Measurements from ENCODE around the gene PPARGC1A.

PPARGC1A gene

GRCh38 chr4:23875317-23875716, 14.5 kb downstream of the PPARGC1A start:
- Histone ChIP-seq H3K27me3 (ENCODE audit: control insufficient read depth, insufficient read depth, low read length) (no peaks in the 10 kb centered on the region), H3K4me1 (ENCODE audit: control insufficient read depth, insufficient read depth, low read length) (peaks cover 25% of the 10 kb centered on the region), H3K4me3 (ENCODE audit: low read length) (no peak overlapping the region)

GRCh38 chr4:23874536-23874901, 15.3 kb downstream of the PPARGC1A start:
- H3K4me3 ChIP-seq (ENCODE audit: low read length): no peak overlapping the region
- H3K9me3 ChIP-seq (ENCODE audit: control insufficient read depth, low read length): no peaks in the 10 kb centered on the region
- H3K36me3 ChIP-seq (ENCODE audit: control insufficient read depth, insufficient read depth, low read length): no peaks in the 10 kb centered on the region
- H3K27me3 ChIP-seq (ENCODE audit: control insufficient read depth, insufficient read depth, low read length): no peaks in the 10 kb centered on the region
- H3K9ac ChIP-seq (ENCODE audit: low read length): no peak overlapping the region
- H3K4me1 ChIP-seq (ENCODE audit: control insufficient read depth, insufficient read depth, low read length): peaks cover 25% of the 10 kb centered on the region

More at GRCh38 chr4:23875317-23875716, 14.5 kb downstream of the PPARGC1A start:
- Histone ChIP-seq H3K36me3 (ENCODE audit: control insufficient read depth, insufficient read depth, low read length) (no peaks in the 10 kb centered on the region), H3K9ac (ENCODE audit: low read length) (no peak overlapping the region), H3K9me3 (ENCODE audit: control insufficient read depth, low read length) (no peaks in the 10 kb centered on the region)

GRCh38 chr4:23873717-23874535, 15.9 kb downstream of the PPARGC1A start:
- H3K9me3 ChIP-seq (ENCODE audit: control insufficient read depth, low read length): no peaks in the 10 kb centered on the region
- H3K9ac ChIP-seq (ENCODE audit: low read length): no peak overlapping the region
- H3K4me1 ChIP-seq (ENCODE audit: control insufficient read depth, insufficient read depth, low read length): peaks cover 25% of the 10 kb centered on the region
- H3K27me3 ChIP-seq (ENCODE audit: control insufficient read depth, insufficient read depth, low read length): no peaks in the 10 kb centered on the region
- no peaks in the 10 kb centered on the region for H3K36me3 ChIP-seq (ENCODE audit: control insufficient read depth, insufficient read depth, low read length)
- H3K4me3 ChIP-seq (ENCODE audit: low read length): no peak overlapping the region

GRCh38 chr4:23871426-23871825, 18.4 kb downstream of the PPARGC1A start:
- no peaks in the 10 kb centered on the region for H3K36me3 ChIP-seq (ENCODE audit: control insufficient read depth, insufficient read depth, low read length)
- peaks cover 10% of the 10 kb centered on the region for H3K4me1 ChIP-seq (ENCODE audit: control insufficient read depth, insufficient read depth, low read length)
- no peaks in the 10 kb centered on the region for H3K9me3 ChIP-seq (ENCODE audit: control insufficient read depth, low read length)
- no peaks in the 10 kb centered on the region for H3K27me3 ChIP-seq (ENCODE audit: control insufficient read depth, insufficient read depth, low read length)
- H3K4me3 ChIP-seq (ENCODE audit: low read length): no peak overlapping the region
- no peak overlapping the region for H3K9ac ChIP-seq (ENCODE audit: low read length)

GRCh38 chr4:23866450-23867075, 23.3 kb downstream of the PPARGC1A start:
- Histone ChIP-seq H3K4me3 (ENCODE audit: low read length) (no peak overlapping the region), H3K36me3 (ENCODE audit: control insufficient read depth, insufficient read depth, low read length) (no peaks in the 10 kb centered on the region), H3K9ac (ENCODE audit: low read length) (no peak overlapping the region), H3K27me3 (ENCODE audit: control insufficient read depth, insufficient read depth, low read length) (no peaks in the 10 kb centered on the region), H3K4me1 (ENCODE audit: control insufficient read depth, insufficient read depth, low read length) (no peaks in the 10 kb centered on the region), H3K9me3 (ENCODE audit: control insufficient read depth, low read length) (no peaks in the 10 kb centered on the region)

- Histone ChIP-seq H3K4me3 (ENCODE audit: low read length) (no peak overlapping the region), H3K36me3 (ENCODE audit: control insufficient read depth, insufficient read depth, low read length) (no peaks in the 10 kb centered on the region), H3K27me3 (ENCODE audit: control insufficient read depth, insufficient read depth, low read length) (no peaks in the 10 kb centered on the region), H3K4me1 (ENCODE audit: control insufficient read depth, insufficient read depth, low read length) (peaks cover 4% of the 10 kb centered on the region), H3K9ac (ENCODE audit: low read length) (no peak overlapping the region), H3K9me3 (ENCODE audit: control insufficient read depth, low read length) (no peaks in the 10 kb centered on the region)
Observed at GRCh38 chr4:23861897-23862296, 27.9 kb downstream of the PPARGC1A start.

- Histone ChIP-seq H3K4me3 (ENCODE audit: low read length) (no peak overlapping the region), H3K9ac (ENCODE audit: low read length) (no peak overlapping the region), H3K4me1 (ENCODE audit: control insufficient read depth, insufficient read depth, low read length) (peaks cover 10% of the 10 kb centered on the region), H3K9me3 (ENCODE audit: control insufficient read depth, low read length) (no peaks in the 10 kb centered on the region), H3K36me3 (ENCODE audit: control insufficient read depth, insufficient read depth, low read length) (no peaks in the 10 kb centered on the region), H3K27me3 (ENCODE audit: control insufficient read depth, insufficient read depth, low read length) (no peaks in the 10 kb centered on the region)
Observed at GRCh38 chr4:23860919-23861318, 28.9 kb downstream of the PPARGC1A start.

- Histone ChIP-seq H3K9me3 (ENCODE audit: control insufficient read depth, low read length) (no peaks in the 10 kb centered on the region), H3K4me3 (ENCODE audit: low read length) (no peak overlapping the region), H3K27me3 (ENCODE audit: control insufficient read depth, insufficient read depth, low read length) (no peaks in the 10 kb centered on the region), H3K9ac (ENCODE audit: low read length) (no peak overlapping the region), H3K36me3 (ENCODE audit: control insufficient read depth, insufficient read depth, low read length) (no peaks in the 10 kb centered on the region), H3K4me1 (ENCODE audit: control insufficient read depth, insufficient read depth, low read length) (peaks cover 10% of the 10 kb centered on the region)
Observed at GRCh38 chr4:23857367-23857959, 32.4 kb downstream of the PPARGC1A start.

- Histone ChIP-seq H3K9me3 (ENCODE audit: control insufficient read depth, low read length) (no peaks in the 10 kb centered on the region), H3K36me3 (ENCODE audit: control insufficient read depth, insufficient read depth, low read length) (no peaks in the 10 kb centered on the region), H3K4me3 (ENCODE audit: low read length) (no peak overlapping the region), H3K9ac (ENCODE audit: low read length) (no peak overlapping the region), H3K27me3 (ENCODE audit: control insufficient read depth, insufficient read depth, low read length) (no peaks in the 10 kb centered on the region), H3K4me1 (ENCODE audit: control insufficient read depth, insufficient read depth, low read length) (peaks cover 10% of the 10 kb centered on the region)
Observed at GRCh38 chr4:23856630-23857029, 33.2 kb downstream of the PPARGC1A start.

- Histone ChIP-seq H3K9ac (ENCODE audit: low read length) (no peak overlapping the region), H3K27me3 (ENCODE audit: control insufficient read depth, insufficient read depth, low read length) (no peaks in the 10 kb centered on the region), H3K36me3 (ENCODE audit: control insufficient read depth, insufficient read depth, low read length) (no peaks in the 10 kb centered on the region), H3K9me3 (ENCODE audit: control insufficient read depth, low read length) (no peaks in the 10 kb centered on the region), H3K4me1 (ENCODE audit: control insufficient read depth, insufficient read depth, low read length) (peaks cover 10% of the 10 kb centered on the region), H3K4me3 (ENCODE audit: low read length) (no peak overlapping the region)
Observed at GRCh38 chr4:23855912-23856605, 33.8 kb downstream of the PPARGC1A start.

- H3K4me1 ChIP-seq (ENCODE audit: control insufficient read depth, insufficient read depth, low read length): peaks cover 10% of the 10 kb centered on the region
Observed at GRCh38 chr4:23853986-23854660, 35.7 kb downstream of the PPARGC1A start.

More at GRCh38 chr4:23853986-23854660, 35.7 kb downstream of the PPARGC1A start:
- no peaks in the 10 kb centered on the region for H3K27me3 ChIP-seq (ENCODE audit: control insufficient read depth, insufficient read depth, low read length)
- no peaks in the 10 kb centered on the region for H3K9me3 ChIP-seq (ENCODE audit: control insufficient read depth, low read length)
- no peak overlapping the region for H3K9ac ChIP-seq (ENCODE audit: low read length)
- no peaks in the 10 kb centered on the region for H3K36me3 ChIP-seq (ENCODE audit: control insufficient read depth, insufficient read depth, low read length)
- H3K4me3 ChIP-seq (ENCODE audit: low read length): no peak overlapping the region

All from mucosa of stomach (tissue), 1 donor.